Femur (tissue), 1 donor: ENCODE results near the gene PSMG2.
"Not testable (repeated sequence)": the region's sequence is repeated elsewhere in the genome, so short reads cannot be mapped to it uniquely, and the experiment has no call there.

Experiments used
- DNase-seq: peaks from one replicate; pipeline ENCODE4 v3.0.0-alpha.2; 2017

The PSMG2 gene

DNA sequence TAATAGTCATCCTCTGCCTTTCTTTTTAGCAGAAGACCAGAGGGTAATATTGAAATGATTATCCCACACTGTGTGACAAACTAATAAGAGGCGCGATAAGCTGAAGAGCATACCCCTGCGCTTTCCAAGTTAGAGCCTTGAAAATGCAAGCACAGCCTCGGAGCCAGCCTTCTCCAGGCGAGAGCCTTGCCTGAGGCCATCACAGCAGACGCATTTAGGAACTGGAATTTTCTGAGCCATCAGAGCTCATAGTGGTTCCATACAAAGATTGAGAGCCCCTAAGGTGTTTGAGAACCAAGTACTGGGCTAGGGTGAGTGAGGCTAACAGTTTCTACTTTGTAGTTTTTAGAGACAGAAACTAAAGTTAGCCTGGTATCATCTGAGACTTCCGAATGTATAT is 19.9 kb downstream of the PSMG2 start:
- DNase-seq = no peak

DNA sequence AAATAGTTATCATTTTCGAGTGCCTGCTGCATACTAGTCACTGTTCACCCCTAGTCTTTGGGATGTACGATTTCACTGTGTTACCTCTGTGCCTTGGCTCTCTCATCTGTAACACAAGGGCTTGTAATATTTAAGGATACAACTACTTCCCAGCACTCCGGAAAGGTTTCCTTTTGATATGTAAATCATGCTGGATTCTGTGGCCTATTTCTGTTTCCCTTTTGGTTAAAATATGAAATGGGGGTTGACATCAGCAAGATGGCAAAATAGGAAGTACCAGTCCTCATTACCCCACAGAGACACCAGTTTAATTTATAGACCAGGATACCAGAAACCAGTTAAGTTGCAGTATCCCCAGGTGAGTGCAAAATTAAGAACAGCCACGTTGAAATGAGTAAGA is 23.5 kb downstream of the PSMG2 start:
- no peak for DNase-seq

DNA sequence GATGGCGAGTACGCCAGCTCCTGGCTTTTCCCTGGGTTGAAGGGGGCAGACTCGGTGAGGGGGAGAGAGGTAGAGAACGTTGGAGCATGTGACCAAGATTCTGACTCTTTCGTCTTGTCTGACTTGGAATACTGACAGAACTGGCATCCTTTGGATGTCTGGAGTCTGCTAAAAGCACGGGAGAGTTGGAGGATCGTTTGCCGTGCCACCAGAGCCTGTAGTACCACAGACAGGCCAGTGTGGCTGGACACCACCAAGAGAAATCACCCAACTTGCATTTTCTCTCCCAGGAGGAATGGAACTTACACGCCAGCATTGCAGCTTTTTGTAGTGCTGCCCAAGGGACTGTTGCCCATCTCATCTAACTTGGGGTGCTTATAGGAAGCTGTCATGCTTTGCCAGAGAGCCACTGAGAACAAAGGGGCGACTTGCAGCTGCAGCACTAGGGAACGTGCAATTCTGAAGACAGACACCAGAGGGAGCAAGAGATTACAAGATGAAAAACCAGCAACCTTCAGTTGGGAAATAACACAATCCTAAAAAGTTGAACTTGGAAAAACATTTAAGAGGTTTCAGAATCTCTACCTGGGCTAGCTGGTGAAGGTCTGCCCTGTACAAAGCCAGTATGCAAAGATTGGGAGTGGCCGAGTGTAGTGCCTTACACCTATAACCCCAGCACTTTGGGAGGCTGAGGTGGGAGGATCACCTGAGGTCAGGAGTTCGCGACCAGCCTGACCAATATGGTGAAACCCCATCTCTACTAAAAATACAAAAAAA is 24.1 kb downstream of the PSMG2 start:
- peak; percentile 73 for DNase-seq

DNA sequence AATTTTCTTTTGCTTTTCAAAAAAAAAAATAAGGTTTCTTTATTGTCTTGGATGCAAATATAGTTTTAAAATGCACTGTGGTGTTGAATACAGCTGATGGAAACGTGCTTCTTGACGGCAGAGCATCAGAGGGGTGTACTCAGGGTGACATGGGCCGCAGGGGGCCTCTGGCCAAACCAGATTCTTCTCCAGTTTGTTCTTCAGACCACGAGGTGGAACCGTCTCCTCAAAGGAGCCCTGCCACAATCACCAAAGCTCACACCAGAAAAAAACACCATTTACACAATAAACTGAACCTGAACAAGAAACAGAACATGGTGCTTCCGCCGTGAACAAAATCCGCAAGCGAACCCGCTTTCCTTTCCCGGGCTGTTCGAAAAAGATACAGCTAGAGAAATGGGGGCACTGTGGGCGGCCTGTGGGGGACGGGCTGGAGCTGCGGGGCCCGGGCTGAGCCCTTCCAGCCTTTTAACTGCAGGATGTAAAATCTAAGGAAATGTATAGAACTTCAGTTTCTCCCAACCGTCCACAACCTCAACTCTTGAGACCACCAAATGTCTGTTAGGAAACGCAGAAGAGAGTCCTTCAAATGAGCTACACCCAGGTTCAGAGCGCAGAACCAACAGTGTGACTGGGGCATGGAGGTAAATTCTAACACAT is 34.5 kb downstream of the PSMG2 start:
- DNase-seq = no peak

DNA sequence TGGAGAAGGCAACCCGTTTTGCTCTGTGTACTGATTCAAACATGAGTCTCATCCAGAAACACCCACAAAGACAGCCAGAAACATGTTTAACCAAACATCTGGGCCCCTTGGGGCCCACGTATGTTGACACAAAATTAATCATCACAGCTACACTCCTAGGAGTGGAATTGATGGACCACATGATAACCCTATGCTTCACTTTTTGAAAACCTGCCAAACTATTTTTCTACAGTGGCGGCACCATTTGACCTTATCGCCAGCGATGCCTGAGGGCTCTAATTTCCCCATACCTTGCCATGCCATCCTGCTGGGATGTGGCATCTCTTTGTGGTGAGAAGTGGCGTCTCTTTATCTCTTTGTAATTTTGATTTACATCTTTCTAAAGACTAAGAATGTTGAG is 38.5 kb downstream of the PSMG2 start:
- DNase-seq = no peak

DNA sequence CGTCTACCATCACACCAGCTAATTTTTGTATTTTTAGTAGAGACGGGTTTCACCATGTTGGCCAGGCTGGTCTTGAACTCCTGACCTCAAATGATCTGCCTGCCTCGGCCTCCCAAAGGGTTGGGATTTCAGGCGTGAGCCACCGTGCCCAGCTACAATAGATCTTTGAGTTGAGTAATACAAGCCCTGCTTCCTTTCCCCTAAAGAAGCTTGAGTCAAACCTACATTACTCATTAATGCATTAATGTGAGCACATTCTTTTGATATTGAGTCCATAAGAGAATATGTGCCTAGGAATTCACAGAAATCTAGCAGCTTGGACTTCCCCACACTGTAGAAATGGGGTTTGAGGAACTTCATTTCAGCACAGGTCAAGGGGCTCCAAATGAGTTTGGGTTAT is 39.6 kb downstream of the PSMG2 start:
- no peak for DNase-seq

DNA sequence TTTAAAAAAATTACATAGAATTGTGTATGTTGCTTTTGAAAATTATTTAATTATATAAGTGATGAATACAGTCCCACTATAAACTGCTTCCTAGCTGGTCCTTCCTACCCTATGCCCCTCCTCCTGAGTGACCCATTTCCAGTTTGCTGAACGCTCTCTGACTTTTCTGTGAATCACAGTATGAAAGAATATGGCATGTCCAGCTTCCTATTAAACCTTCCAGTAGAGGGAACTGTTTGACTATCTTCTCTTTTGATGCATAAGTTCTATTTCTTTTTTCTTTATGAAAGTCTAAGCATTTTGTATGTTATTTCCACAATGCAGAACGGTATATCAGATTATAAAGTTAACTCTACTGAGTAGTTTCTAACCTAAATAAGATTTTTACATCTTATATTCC is 41.3 kb downstream of the PSMG2 start:
- DNase-seq = no peak

DNA sequence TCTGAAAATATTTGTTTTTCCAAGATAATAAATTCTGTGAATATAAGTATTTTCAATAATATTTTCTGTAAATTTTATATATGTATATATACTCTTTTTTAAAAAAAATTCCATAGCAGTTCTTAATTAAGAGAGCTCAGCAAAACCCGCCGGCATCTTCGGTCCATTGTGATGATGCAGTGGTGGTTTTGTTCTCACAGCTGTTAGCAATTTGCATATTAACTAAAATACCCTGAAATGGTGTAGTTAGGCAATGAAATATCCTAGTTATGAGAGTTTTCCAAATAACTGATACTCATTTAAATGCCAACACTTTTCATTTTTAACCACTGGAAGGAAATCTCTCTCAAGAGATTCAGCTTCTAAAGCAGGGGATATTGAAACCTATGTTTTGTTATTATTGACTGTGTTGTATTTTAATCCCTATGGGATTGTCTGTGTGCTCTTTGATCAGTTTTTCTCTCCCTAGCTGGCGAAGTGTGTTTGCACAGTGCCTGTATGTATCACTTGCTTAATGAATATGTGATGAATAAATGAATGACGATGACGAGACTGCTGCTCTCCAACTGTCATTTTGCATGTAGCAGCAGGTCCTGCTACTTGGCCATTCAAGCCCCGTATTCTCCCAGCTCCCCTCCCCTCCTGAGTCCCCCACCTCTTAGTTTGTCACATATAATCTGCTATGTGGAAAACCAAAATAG is 42.4 kb downstream of the PSMG2 start:
- DNase-seq = no peak

DNA sequence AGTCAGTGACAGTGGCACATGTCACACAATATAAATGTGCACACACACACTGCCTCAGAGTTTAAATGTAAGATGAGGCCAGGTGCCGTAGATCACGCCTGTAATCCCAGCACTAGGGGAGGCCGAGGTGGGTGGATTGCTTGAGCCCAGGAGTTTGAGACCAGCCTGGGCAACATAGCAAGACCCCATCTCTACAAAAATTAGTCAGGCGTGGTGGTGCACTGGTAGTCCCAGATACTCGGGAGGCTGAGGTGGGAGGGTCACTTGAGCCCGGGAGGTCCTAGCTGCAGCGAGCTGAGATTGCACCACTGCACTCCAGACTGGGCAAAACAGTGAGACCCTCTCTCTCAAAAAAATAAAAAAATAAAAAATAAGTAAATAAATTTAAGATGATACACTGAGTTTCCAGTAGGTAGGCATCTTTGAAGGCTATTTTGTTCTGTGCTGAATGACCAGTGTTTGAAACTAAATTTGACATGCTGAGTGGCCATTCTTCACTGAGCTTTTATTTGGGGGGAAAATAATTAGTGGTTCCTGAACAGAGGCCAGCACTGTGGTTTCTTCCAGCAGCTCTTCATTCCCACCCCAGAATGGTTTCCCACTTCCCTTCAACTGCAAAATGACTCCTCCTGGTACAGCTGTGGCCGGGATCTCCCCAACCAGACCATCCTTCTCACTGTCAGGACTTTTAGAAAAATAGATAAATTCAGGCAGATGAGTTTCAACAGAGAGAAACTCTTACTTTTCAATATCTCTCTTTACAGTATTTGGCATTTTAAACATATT is 44.9 kb downstream of the PSMG2 start:
- DNase-seq = no peak

DNA sequence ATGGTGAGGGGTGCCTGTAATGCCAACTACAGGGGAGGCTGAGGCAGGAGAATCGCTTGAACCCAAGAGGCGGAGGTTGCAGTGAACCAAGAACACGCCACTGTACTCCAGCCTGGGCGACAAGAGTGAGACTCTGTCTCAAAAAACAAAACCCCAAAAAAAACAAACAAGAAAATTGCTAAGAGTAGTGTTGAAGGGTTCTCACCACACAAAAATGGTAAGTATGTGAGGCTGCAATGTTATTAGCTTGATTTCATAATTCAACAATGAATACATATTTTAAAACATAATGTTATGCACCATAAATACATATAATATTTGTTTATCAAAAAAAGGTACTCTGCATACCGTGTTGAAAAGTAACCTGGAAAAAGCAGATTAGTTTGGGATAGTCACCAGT is 45.8 kb downstream of the PSMG2 start:
- DNase-seq = no peak

DNA sequence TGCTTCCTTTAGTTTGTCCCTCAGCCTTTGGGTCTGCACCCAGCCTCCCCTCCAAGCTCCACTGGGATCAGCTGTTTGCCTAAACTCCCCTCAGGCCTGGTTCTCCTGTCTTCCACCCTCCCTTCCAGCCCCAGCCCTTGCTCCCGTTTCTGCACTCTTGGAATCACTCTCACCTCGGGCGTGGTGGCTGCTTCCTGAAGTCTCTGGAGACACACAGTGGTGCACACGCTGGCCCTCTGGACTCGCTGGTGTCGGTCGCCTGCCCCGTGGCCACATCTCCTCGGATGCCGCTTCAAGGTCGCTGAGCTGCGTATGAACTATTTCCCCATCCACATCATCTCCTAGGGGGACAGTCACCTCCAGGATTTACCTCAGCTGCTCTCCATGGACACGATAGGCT is 46.3 kb downstream of the PSMG2 start:
- DNase-seq = no peak

DNA sequence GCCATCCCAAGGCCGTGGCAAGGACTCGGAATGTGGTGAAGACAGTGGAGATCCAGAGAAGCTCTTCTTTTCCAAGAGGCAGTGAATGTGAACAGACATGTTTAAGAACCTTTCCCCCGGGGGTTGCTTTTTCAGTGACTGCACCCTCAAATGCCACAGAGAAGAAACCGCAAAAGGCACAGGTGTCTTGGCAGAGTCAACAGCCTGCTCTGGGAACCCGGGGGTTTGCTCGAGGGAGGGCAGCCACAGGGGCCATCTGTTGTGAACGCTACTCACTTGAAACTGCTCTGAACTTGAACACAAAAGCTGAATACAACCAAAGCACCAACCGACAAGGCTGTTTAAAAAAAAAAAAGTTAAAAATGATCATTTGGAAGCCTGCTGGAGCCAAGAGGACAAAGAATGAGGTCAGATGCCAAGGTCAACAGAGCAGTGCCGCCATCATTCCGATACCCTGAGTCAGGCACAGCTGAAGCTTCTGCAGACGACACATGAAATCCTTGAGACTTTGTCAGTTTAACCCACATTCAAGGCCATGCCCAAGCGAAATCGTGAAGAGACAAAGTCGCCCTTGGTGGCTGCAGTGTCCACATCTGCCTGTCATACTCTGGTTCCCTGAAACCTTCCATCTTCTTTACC is 47.4 kb downstream of the PSMG2 start:
- DNase-seq = peak; percentile 50

DNA sequence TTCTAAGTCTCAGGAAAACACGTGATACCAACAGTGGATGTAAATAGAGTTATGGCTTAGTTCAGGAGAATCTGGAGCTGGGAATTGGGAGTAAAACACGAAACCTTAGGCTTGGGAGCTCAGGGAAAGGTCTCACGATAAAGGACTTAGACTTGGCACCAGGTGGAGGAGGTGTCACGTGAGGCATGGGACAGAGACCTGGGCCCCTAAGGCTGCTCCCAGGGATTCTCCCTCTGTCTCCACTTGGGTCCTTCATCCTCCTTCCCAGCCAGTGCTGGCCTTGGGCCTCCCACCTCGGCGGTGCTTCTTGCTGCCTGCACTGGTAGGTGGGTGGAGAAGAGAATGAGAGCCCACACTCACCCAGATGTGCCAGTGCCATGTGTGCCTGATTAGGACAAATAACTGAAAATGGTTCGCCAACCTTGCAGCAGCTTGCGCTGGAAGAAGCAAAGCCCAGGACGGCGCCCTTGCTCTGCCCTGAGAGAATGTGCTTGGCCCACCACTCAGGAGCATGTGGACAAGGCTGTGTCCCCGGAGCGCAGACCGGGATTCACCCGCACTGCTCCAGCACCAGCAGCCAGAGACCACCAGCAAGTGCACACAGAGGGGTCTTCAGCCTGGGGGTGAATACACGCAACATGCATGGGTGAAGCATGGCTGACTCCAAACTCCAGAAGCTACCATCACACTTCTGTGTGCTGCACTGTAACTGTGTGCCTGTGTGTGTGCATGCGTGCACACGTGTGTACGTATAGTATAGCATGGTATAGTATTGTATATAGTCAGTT is 48.1 kb downstream of the PSMG2 start:
- DNase-seq = no peak

DNA sequence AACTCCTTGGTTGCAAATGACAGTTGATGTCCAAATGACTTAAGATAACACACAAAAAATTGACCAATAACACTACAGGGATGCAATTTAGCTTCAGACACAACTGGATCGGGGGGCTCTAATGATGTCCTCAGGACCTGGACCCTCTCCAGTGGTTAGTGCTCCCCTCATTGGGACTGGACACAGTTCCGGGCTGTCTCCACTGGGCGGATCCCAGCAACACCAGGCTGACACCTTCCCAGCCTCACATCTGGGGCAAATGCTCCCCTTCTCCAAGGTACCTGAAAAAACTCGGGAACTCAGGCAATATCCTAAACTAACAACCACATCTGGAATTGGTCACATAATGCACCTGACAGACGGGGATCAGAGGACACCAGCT is 48.7 kb downstream of the PSMG2 start:
- DNase-seq = no peak

DNA sequence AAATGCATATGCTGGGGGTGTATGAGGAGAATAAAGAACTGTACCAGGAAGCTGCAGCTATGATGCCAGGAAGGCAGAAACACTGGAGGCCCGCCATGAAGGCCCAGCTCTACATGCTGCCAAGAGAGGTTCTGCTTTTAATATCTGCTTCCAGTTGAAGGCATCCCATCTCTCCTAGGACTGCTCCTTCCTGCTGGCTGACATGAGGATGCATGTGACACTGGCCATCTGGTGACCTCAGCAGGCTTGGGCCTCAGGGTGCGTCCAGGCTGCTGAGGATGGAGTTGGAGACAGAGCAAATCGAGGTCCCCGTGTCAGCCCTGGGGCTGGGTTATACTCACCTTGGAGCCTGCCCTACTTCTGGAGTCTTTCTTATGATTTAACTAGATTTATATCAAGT is 49.0 kb downstream of the PSMG2 start:
- DNase-seq = no peak

DNA sequence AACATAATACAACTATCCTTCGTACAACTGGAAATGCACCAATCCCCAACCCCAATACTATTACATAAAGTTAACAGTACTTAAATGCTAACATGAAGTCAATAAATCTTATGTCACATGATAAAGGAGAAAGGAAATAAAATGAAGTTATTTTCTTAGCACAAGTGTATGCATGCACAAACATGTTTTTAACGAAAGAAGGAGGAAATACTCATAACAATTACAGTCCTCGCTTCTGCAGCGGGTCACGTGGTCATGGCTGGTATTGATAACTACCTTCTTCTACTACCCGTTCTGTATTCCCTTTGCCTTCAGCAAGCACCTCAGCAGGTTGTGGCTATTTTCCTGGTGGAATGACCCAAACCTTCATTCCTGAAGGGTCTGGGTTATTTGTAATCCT is 51.7 kb downstream of the PSMG2 start:
- no peak for DNase-seq

DNA sequence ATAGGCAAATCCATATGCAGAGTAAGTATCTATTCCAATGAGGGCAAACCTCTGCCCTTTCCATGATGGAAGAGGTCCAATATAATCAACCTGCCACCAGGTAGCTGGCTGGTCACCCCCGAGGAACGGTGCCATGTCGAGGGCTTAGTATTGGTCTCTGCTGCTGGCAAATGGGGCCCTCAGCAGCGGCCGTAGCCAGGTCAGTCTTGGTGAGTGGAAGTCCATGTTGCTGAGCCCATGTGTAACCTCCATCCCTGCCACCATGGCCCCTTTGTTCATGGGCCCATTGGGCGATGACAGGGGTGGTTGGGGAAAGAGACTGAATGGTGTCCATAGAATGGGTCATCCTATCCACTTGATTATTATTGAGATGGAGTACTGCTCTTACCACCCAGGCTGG is 52.8 kb downstream of the PSMG2 start:
- not testable (repeated sequence) for DNase-seq

DNA sequence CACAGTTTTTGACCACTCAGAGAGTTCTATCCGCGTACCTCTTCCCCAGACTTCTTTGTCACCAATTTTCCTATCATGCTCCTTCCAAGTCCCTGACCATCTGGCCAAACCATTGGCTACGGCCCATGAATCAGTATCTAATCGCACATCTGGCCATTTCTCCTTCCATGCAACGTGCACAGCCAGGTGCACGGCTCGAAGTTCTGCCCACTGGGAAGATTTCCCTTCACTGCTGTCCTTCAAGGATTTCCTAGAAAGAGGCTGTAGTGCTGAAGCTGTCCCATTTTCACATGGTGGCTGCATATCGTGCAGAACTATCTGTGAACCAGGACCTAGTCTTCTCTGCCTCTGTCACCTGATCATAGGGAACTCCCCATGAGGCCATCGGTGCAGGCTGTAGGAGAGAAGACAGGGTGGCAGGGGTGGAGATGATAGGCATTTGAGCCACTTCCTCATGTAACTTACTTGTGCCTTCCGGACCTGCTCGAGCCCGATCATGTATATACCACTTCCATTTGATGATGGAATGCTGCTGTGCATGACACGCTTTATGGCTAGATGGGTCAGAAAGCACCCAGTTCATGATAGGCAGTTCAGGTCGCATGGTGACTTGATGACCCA is 53.9 kb downstream of the PSMG2 start:
- not testable (repeated sequence) for DNase-seq

DNA sequence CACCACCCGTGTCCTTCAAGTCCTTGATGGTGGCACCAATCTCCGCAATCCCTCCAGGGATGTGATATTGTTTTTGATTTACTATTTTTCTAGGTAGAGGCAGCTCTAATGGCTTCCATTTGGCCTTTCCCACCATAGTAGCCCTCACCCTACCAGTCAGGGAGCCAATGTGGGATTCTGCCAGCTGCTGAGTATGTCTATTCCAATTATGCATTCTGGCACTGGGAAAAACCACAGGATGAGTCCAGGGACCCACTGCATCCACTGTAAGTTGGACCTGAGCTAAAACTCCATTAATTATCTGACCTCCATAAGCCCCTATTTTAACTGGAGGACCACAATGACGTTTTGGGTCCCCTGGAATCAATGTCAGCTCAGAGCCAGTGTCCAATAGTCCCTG is 55.7 kb downstream of the PSMG2 start:
- DNase-seq = not testable (repeated sequence)

DNA sequence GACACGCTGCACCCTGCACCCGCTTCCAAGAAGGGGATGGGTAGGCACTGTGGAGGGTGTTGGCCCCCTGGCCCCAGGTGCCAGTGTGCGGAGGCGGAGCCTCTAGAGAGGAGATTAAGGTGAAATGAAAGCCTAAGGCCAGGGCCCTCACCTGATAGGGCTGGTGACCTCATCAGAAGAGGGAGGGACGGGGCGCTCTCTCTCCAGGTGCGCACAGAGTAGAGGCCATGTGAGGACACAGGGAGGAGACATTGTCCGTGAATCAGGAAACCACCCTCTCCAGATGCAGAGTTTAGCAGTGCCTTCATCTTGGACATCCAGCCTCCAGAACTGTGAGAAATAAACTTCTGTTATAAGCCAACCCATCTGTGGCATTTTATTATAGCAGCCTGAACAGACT is 62.3 kb downstream of the PSMG2 start:
- no peak for DNase-seq

DNA sequence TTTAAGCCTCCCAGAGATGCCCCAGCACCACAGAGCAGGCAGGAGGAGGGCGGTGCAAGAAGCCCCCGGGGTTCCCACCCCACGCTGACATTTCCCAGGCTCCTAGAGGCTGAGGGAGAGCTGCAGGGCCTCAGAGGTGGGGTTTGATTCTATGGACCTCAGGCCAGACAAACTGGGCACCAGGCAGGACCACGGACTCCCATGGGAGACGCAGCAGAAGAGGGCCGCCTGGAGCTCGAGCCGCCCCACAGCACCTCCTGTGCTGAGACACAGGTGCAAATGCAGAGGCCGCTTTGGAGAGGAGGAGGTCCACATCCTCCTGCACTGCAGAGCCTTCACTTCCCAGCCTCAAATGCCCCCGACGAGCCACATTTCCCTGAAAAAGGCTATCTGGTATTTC is 62.7 kb downstream of the PSMG2 start:
- no peak for DNase-seq
